ENCODE data around the gene CCDC175.

DNA sequence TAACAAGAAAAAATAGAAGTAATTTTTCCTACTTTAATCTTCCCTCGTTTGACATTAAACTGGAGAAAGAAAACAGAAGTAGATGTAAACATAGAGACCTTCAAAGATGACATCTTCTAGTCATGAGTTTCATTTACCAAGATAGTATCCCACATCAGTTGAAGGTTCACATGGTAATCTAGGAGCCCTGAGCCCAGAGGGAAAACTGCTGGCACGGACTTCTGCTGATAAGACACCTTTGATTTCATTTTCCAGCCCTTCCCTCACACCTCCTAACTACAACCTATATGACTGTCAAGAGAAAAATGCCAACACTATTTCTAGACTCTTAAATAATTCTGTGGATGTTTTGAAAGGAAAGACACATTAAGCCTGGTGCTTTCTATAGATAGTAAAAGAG is 46.0 kb upstream of the CCDC175 start:
- no peak for TF ChIP-seq POLR2A (IDR thresholded peaks at IDR 0.05; ENCODE audit: low read depth, low read length)
- no peak for TF ChIP-seq POLR2AphosphoS5 (IDR thresholded peaks at IDR 0.05; ENCODE audit: low read depth, low read length)
- no peak for TF ChIP-seq TAF1 (IDR thresholded peaks at IDR 0.05; ENCODE audit: low read depth, low read length)

All from GM12891 (cell line).